HEK293T (cell line): ENCODE results near the gene ORC6.
A peak's percentile ranks its signal among the peaks of the same experiment; 100 is the strongest.

Source experiments
- BHLHE40 ChIP-seq: fragments of 450-650 bp; IDR thresholded peaks from 2 replicates; pipeline ENCODE4 v1.6.1; 2016; ENCODE audit warnings: mild to moderate bottlenecking, moderate library complexity, borderline replicate concordance
- CTBP1 ChIP-seq: fragments of 450-650 bp; IDR thresholded peaks from 2 replicates; pipeline ENCODE4 v1.6.1; 2016; ENCODE audit warnings: borderline replicate concordance
- ELF4 ChIP-seq: fragments of 450-650 bp; IDR thresholded peaks from 2 replicates; pipeline ENCODE4 v1.6.1; 2017; ENCODE audit warnings: antibody characterized with exemption
- FOXM1 ChIP-seq: fragments of 450-650 bp; IDR thresholded peaks from 2 replicates; pipeline ENCODE4 v1.6.1; 2017; ENCODE audit warnings: mild to moderate bottlenecking, borderline replicate concordance
- NFRKB ChIP-seq: fragments of 450-650 bp; IDR thresholded peaks from 2 replicates; pipeline ENCODE4 v1.6.1; 2016; ENCODE audit warnings: mild to moderate bottlenecking, moderate library complexity
- SP1 ChIP-seq: fragments of 450-650 bp; IDR thresholded peaks from 2 replicates; pipeline ENCODE4 v1.6.1; 2017
- SUZ12 ChIP-seq: fragments of 450-650 bp; IDR thresholded peaks from 2 replicates; pipeline ENCODE4 v1.6.1; 2016; ENCODE audit warnings: mild to moderate bottlenecking
- TARDBP ChIP-seq: fragments of 450-650 bp; IDR thresholded peaks from 2 replicates; pipeline ENCODE4 v1.6.1; 2016
- ZNF384 ChIP-seq: fragments of 450-650 bp; IDR thresholded peaks from 2 replicates; pipeline ENCODE4 v1.6.1; 2016

GRCh38 chr16:46688654-46689364 lies 650 bp upstream of the ORC6 start, which contains the start of gene VPS35:
- no peak for TF ChIP-seq TARDBP
- TF ChIP-seq SUZ12 = no peak
- peak; percentile 44; the same call in 1 of the 2 replicates for TF ChIP-seq SP1
- TF ChIP-seq ZNF384 = no peak
- no peak for TF ChIP-seq ELF4
- TF ChIP-seq BHLHE40 = no peak
- no peak for TF ChIP-seq FOXM1
- TF ChIP-seq NFRKB = no peak
- no peak for TF ChIP-seq CTBP1
